ENCODE measurements around the gene MED20. TPM values are rescaled to one million over a fixed set of nuclear protein-coding genes. Genes with fewer than 3 reads are reported as not detected.

Gene MED20
- total and polyA plus RNA-seq, 11 donors, result 9.3 to 25.5 (median 16.9) TPM

- 0% methylated on average over 21 to 38 of the region's 38 CpGs for WGBS, 4 donors
- peak; percentile 69 to 80 (median 75) for DNase-seq
- Histone ChIP-seq H3K9me3 (no peaks in the 10 kb centered on the region), H3K27ac (peak overlapping the region; percentile 54 to 95 (median 86)), H3K36me3 (peaks cover 0 to 29% (median 8%) of the 10 kb centered on the region in 9 donors), H3K27me3 (no peaks in the 10 kb centered on the region), H3K4me3 (peak overlapping the region; percentile 63 to 99 (median 88)), H3K4me1 (peaks cover 7 to 70% (median 52%) of the 10 kb centered on the region in 12 donors)
- TF ChIP-seq CTCF (IDR thresholded peaks at IDR 0.05), result peak in 2 of 12 donors; percentile 11 to 21
- TF ChIP-seq POLR2A (IDR thresholded peaks at IDR 0.05), result no peak
- intact Hi-C loops (cut with DNase I), result loop anchor here in 8 of 10 donors (1.0 to 5.0 kb wide), 6 partner anchors 46 to 159 kb away; partner anchors contain the start of genes PRICKLE4 (in 2 of the 8), TOMM6 (in 1 of the 8) and USP49 (in 1 of the 8)
- ATAC-seq, result peak; percentile 5 to 63 (median 24)
Observed at GRCh38 chr6:41940759-41941279, 19.9 kb upstream of the MED20 start.

- intact Hi-C loops (cut with DNase I), result loop anchor here (1.0 to 10.0 kb wide), 7 partner anchors 93 to 158 kb away; partner anchors contain the start of genes TOMM6 (in 6 of the 10) and PRICKLE4 (in 2 of the 10)
- WGBS, 4 donors, result 19 to 39% (median 23%) methylated on average over 21 to 27 of the region's 27 CpGs
- peak overlapping the region; percentile 63 to 99 (median 88) for H3K4me3 ChIP-seq
- no peak for ATAC-seq
- TF ChIP-seq CTCF (IDR thresholded peaks at IDR 0.05), result no peak
- no peak for TF ChIP-seq POLR2A (IDR thresholded peaks at IDR 0.05)
- peaks cover 7 to 77% (median 52%) of the 10 kb centered on the region in 12 donors for H3K4me1 ChIP-seq
- H3K36me3 ChIP-seq, result peaks cover 0 to 36% (median 15%) of the 10 kb centered on the region in 9 donors
- H3K27me3 ChIP-seq, result no peaks in the 10 kb centered on the region
- peak in 1 of 5 donors; percentile 43 for DNase-seq
- peak overlapping the region; percentile 54 to 95 (median 86) for H3K27ac ChIP-seq
- no peaks in the 10 kb centered on the region for H3K9me3 ChIP-seq
Observed at GRCh38 chr6:41939848-41940758, 19.2 kb upstream of the MED20 start.

- TF ChIP-seq POLR2A (IDR thresholded peaks at IDR 0.05), result no peak
- no peak for TF ChIP-seq CTCF (IDR thresholded peaks at IDR 0.05)
- 27 to 37% (median 32%) methylated on average over 5 to 11 of the region's 11 CpGs for WGBS, 4 donors
- Histone ChIP-seq H3K4me1 (peaks cover 7 to 85% (median 52%) of the 10 kb centered on the region in 12 donors), H3K27ac (peak overlapping the region; percentile 54 to 95 (median 86)), H3K9me3 (no peaks in the 10 kb centered on the region), H3K27me3 (no peaks in the 10 kb centered on the region), H3K4me3 (peak overlapping the region in 8 of 12 donors; percentile 67 to 99 (median 92)), H3K36me3 (peaks cover 0 to 44% (median 23%) of the 10 kb centered on the region in 9 donors)
- no peak for ATAC-seq
- intact Hi-C loops (cut with DNase I), result loop anchor here in 7 of 10 donors (5.0 to 10.0 kb wide), 4 partner anchors 92 to 152 kb away; partner anchors contain the start of gene TOMM6 (in 5 of the 7)
- DNase-seq, result peak; percentile 37 to 79 (median 60)
Observed at GRCh38 chr6:41939176-41939847, 18.4 kb upstream of the MED20 start.

Data from heart left ventricle (tissue), 16 donors.